DMS 273 (cell line): ENCODE measurements around the gene PHF5A.

Experiments used
- DNase-seq: peaks from one replicate; lab custom pipeline; 2025; ENCODE audit not compliant: unreplicated experiment; lab: John Stamatoyannopoulos, UW

The PHF5A gene

GRCh38 chr22:41468381-41469217 lies at the start of gene PHF5A, which contains the start of gene ACO2:
Gene PHF5A, minus strand, starts transcription at chr22:41468692. Its CDS starts 39 bp downstream, at chr22:41468653.
Gene ACO2, plus strand, starts transcription at chr22:41469117. Its CDS starts 30 bp downstream, at chr22:41469147.
- DNase-seq = peak; percentile 97

- no peak for DNase-seq
Observed at GRCh38 chr22:41518048-41518347, 49.5 kb upstream of the PHF5A start.

GRCh38 chr22:41517172-41518047 lies 48.9 kb upstream of the PHF5A start:
- peak; percentile 77 for DNase-seq

GRCh38 chr22:41516462-41516861 lies 48.0 kb upstream of the PHF5A start:
- DNase-seq = no peak

GRCh38 chr22:41513391-41513790 lies 44.9 kb upstream of the PHF5A start:
- no peak for DNase-seq

GRCh38 chr22:41512421-41513194 lies 44.1 kb upstream of the PHF5A start:
- peak; percentile 82 for DNase-seq

GRCh38 chr22:41511521-41511968 lies 43.1 kb upstream of the PHF5A start:
- DNase-seq = no peak

GRCh38 chr22:41508770-41509170 lies 40.3 kb upstream of the PHF5A start:
- no peak for DNase-seq

GRCh38 chr22:41507330-41508063 lies 39.0 kb upstream of the PHF5A start:
- DNase-seq = no peak

GRCh38 chr22:41505511-41506220 lies 37.2 kb upstream of the PHF5A start:
- no peak for DNase-seq

- DNase-seq = no peak
Observed at GRCh38 chr22:41504816-41505215, 36.3 kb upstream of the PHF5A start.

- DNase-seq = no peak
Observed at GRCh38 chr22:41504397-41504796, 35.9 kb upstream of the PHF5A start.

- peak; percentile 54 for DNase-seq
Observed at GRCh38 chr22:41501209-41501608, 32.7 kb upstream of the PHF5A start.

GRCh38 chr22:41500303-41500702 lies 31.8 kb upstream of the PHF5A start:
- DNase-seq = no peak

GRCh38 chr22:41499624-41500280 lies 31.3 kb upstream of the PHF5A start:
- DNase-seq = no peak

- DNase-seq = no peak
Observed at GRCh38 chr22:41498303-41498835, 29.9 kb upstream of the PHF5A start.

- DNase-seq = no peak
Observed at GRCh38 chr22:41491374-41492100, 23.0 kb upstream of the PHF5A start.

GRCh38 chr22:41488596-41489385 lies 20.3 kb upstream of the PHF5A start:
- no peak for DNase-seq
